ENCODE results near the gene NPW.

NPW gene

GRCh38 chr16:2056077-2056476 lies 36.5 kb downstream of the NPW start:
- DNase-seq: no peak

- DNase-seq: no peak
Measured at GRCh38 chr16:2056681-2057407, 37.3 kb downstream of the NPW start.

DNA sequence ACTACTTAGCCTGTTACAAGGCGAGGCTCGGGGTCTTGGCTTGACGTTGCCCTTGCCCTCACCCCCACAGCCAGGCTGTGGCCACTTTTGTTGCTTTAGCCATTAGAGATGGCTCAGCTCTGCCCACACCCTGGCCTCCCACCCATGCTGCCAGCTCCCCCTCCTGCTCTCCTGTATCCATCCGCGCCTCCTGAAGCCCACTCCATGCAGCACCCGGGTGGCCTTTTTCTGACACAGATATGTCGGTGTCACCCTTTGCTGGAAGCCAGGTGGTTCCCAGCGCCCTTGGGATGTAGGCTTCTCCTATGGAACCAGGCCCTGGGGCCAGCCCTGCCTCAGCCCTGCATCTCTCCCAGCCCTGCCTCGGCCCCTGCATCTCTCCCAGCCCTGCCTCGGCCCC lies 37.9 kb downstream of the NPW start:
- no peak for DNase-seq

GRCh38 chr16:2058420-2058819 lies 38.8 kb downstream of the NPW start:
- DNase-seq: no peak

GRCh38 chr16:2058872-2059271 lies 39.3 kb downstream of the NPW start:
- DNase-seq: peak; percentile 12

- no peak for DNase-seq
Measured at GRCh38 chr16:2060346-2060745, 40.8 kb downstream of the NPW start.

- DNase-seq: no peak
Measured at GRCh38 chr16:2061023-2061422, 41.4 kb downstream of the NPW start.

DNA sequence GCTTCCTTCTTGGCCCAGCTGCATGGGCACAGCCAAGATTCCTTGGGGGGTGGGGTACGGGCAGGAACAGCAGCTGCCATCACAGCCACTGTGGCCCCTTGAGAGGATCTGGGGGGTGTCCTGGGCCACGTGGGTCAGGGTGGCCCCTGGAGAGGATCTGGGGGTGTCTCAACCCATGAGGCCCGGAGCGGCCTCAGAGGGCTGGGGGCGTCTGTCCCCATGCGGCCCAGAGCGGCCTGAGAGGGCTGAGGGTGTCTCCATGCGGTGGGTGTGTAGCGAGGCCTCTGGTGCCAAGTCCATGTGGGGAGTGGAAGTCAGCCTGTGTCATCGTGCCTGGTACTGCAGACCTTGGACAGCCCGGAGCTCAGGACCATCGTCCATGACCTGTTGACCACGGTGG lies 41.9 kb downstream of the NPW start:
- no peak for DNase-seq

- no peak for DNase-seq
Measured at GRCh38 chr16:2062801-2063200, 43.2 kb downstream of the NPW start.

GRCh38 chr16:2063861-2064260 lies 44.3 kb downstream of the NPW start:
- DNase-seq: no peak

DNA sequence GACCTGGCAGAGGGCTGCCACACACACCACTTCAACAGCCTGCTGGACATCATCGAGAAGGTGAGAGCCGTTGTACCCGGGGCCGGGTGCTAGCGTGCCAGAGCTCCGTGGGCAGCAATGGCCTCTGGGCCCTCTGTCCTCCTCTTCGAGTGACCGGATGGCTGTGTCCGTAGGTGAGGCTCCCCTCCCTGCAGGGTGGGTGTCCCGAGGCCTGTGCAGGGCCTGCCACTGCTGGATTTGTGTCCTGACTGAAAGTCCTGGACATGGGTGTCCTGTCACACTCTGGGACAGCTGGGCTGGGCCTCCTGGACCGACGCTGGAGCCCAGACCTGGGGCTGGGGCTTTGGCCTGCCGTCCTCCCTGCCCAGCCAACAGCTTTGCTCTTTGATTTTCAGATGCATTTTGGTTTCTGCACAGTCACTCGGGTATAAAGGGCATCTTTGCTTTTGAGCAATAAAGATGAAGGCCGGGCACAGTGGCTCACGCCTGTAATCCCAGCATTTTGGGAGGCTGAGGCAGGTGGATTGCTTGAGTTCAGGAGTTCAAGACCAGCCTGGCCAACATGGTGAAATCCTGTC lies 44.9 kb downstream of the NPW start:
- DNase-seq: no peak

- no peak for DNase-seq
Measured at GRCh38 chr16:2066139-2066538, 46.6 kb downstream of the NPW start.

Measured in eye (tissue), 1 donor.